HepG2 (cell line): Measurements from ENCODE around the gene LOC128125822.
A peak's percentile ranks its signal among the peaks of the same experiment; 100 is the strongest.

Experiments
- AKAP8 ChIP-seq: sonication (generic); formaldehyde crosslinking; IDR thresholded peaks from 2 replicates; pipeline ENCODE4 v1.5.1; 2020; ENCODE audit warnings: mild to moderate bottlenecking, missing genetic modification reagents
- LRRFIP1 ChIP-seq: sonication (generic); formaldehyde crosslinking; conservative IDR thresholded peaks from 2 replicates; pipeline ENCODE4 v1.4.0; 2020; ENCODE audit warnings: missing genetic modification reagents
- MBNL3 ChIP-seq: fragments of 250-450 bp; sonication (Bioruptor Pico); conservative IDR thresholded peaks from 2 replicates; pipeline ENCODE4 v1.8.0; 2022; ENCODE audit warnings: mild to moderate bottlenecking, inconsistent platforms
- NAIF1 ChIP-seq: sonication (generic); formaldehyde crosslinking; IDR thresholded peaks from 2 replicates; pipeline ENCODE4 v1.5.0; 2020; ENCODE audit warnings: mild to moderate bottlenecking, missing genetic modification reagents, borderline replicate concordance
- NR2F6 ChIP-seq, 2 experiments: IDR thresholded peaks; 2 replicates each; pipeline ENCODE4 v1.6.1; 2016; ENCODE audit warnings: antibody characterized with exemption in 1 of 2, mild to moderate bottlenecking in 1 of 2
- TEF ChIP-seq: sonication (generic); formaldehyde crosslinking; IDR thresholded peaks from 2 replicates; pipeline ENCODE4 v1.5.0; 2020; ENCODE audit warnings: missing genetic modification reagents
- USF2 ChIP-seq, 2 experiments: sonication (generic) in 1 of 2; formaldehyde crosslinking in 1 of 2; IDR thresholded peaks; 2 replicates each; pipeline versions ENCODE4 v1.5.1 to v1.6.1; 2011 to 2020; ENCODE audit warnings: borderline replicate concordance in 1 of 2, low read depth in 1 of 2, low read length in 1 of 2, mild to moderate bottlenecking in 1 of 2, missing genetic modification reagents in 1 of 2, moderate library complexity in 1 of 2
- ZHX2 ChIP-seq, 2 experiments: sonication (generic) in 1 of 2; formaldehyde crosslinking in 1 of 2; IDR thresholded peaks; 2 replicates each; pipeline versions ENCODE4 v1.6.1 to v1.9.0; 2014 to 2022; ENCODE audit warnings: antibody characterized with exemption in 1 of 2, borderline replicate concordance in 1 of 2, inconsistent platforms in 1 of 2, low read depth in 1 of 2, missing genetic modification reagents in 1 of 2
- ZNF235 ChIP-seq: sonication (generic); formaldehyde crosslinking; IDR thresholded peaks from 2 replicates; pipeline ENCODE4 v1.8.1; 2023; ENCODE audit warnings: mild to moderate bottlenecking, missing genetic modification reagents, borderline replicate concordance
- ZNF282 ChIP-seq: fragments of 450-650 bp; IDR thresholded peaks from 2 replicates; pipeline ENCODE4 v1.6.1; 2018; ENCODE audit not compliant: partially characterized antibody
- ZNF343 ChIP-seq: sonication (generic); formaldehyde crosslinking; IDR thresholded peaks from 2 replicates; pipeline ENCODE4 v1.4.0; 2020; ENCODE audit warnings: mild to moderate bottlenecking, missing genetic modification reagents
- ZNF501 ChIP-seq: sonication (generic); formaldehyde crosslinking; IDR thresholded peaks from 2 replicates; pipeline ENCODE4 v1.5.1; 2020; ENCODE audit warnings: mild to moderate bottlenecking, moderate library complexity, missing genetic modification reagents
- ZNF691 ChIP-seq: sonication (generic); formaldehyde crosslinking; IDR thresholded peaks from 2 replicates; pipeline ENCODE4 v1.4.0; 2020; ENCODE audit warnings: missing genetic modification reagents, low read depth, mild to moderate bottlenecking, borderline replicate concordance
- ZNF704 ChIP-seq: sonication (generic); formaldehyde crosslinking; IDR thresholded peaks from 2 replicates; pipeline ENCODE4 v1.8.1; 2023; ENCODE audit warnings: mild to moderate bottlenecking, inconsistent platforms, moderate library complexity, missing genetic modification reagents, borderline replicate concordance

Gene LOC128125822

GRCh38 chr6:63589952-63590411, 17.7 kb downstream of the LOC128125822 start (continued):
- TF ChIP-seq ZNF343 = no peak
- TF ChIP-seq ZNF282 = no peak
- no peak for TF ChIP-seq ZNF501 (CRISPR knock-in tag)
- TF ChIP-seq TEF (CRISPR knock-in tag) = peak; percentile 81; the same call in 1 of the 2 replicates
- no peak for TF ChIP-seq AKAP8 (CRISPR knock-in tag)
- TF ChIP-seq MBNL3 = no peak
- TF ChIP-seq ZNF235 (CRISPR knock-in tag) = no peak
- no peak for TF ChIP-seq ZNF704 (CRISPR knock-in tag)
- TF ChIP-seq LRRFIP1 (CRISPR knock-in tag) = no peak
- no peak for TF ChIP-seq ZNF691 (CRISPR knock-in tag)
- no peak for TF ChIP-seq NAIF1 (CRISPR knock-in tag)
- TF ChIP-seq ZHX2 (IDR thresholded peaks at IDR 0.05; ENCODE audit: low read depth) = no peak
- TF ChIP-seq ZHX2 (CRISPR knock-in tag; IDR thresholded peaks at IDR 0.05; ENCODE audit: borderline replicate concordance) = no peak
- no peak for TF ChIP-seq NR2F6 (IDR thresholded peaks at IDR 0.05)
- peak; percentile 55; the same call in 1 of the 2 replicates for TF ChIP-seq NR2F6 (CRISPR knock-in tag; IDR thresholded peaks at IDR 0.05)
- no peak for TF ChIP-seq USF2 (IDR thresholded peaks at IDR 0.05; ENCODE audit: low read depth, low read length)
- peak; percentile 36; the same call in 1 of the 2 replicates for TF ChIP-seq USF2 (CRISPR knock-in tag; IDR thresholded peaks at IDR 0.05; ENCODE audit: borderline replicate concordance)
